ENCODE data around the gene HOXB4.

The HOXB4 gene

DNA sequence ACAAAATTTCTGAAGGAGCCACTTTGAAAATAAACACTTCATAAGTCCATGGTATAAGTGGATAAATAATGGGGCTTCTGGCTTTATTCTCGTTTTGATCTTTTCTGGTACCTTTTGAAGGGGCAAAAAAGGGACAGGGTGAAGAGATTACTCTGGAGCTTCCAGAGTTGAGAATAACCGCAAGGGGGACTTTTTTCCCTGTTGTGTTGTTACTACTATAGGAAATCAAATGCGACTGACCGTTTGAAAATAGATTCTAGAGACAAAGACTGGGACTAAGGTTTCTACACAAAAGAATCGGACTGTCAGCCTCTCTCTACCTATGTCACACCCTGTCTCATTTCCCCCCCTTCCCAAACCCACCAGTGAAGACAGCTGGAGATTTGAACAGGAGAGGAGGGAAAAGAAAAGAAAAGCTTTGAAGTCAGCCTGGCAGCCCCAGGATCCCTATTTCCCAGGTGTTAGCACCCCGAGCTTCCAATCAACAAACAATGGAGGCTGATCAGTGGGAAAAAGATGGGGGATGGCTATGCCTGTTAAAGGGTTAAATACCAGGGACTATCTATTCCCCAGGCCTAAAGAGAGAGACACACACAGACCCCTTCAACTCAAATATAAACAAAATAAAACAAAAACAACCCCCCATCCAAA is 8.4 kb downstream of the HOXB4 start:
- H3K4me2 ChIP-seq (ENCODE audit: low read length), result no peak overlapping the region
- H3K27me3 ChIP-seq (ENCODE audit: control insufficient read depth, low read length), result no peaks in the 10 kb centered on the region
- H3K79me2 ChIP-seq (ENCODE audit: control insufficient read depth, low read length), result no peaks in the 10 kb centered on the region
- no peaks in the 10 kb centered on the region; the same call in 1 of the 2 replicates for H3K36me3 ChIP-seq (ENCODE audit: control insufficient read depth, low read length)
- no peak for TF ChIP-seq EZH2phosphoT487 (IDR thresholded peaks at IDR 0.05; ENCODE audit: borderline replicate concordance, low read length)
- TF ChIP-seq CTCF (IDR thresholded peaks at IDR 0.05; ENCODE audit: low read depth, low read length, poor library complexity, severe bottlenecking), result no peak
- H3K9me2 ChIP-seq (replicated peaks; ENCODE audit: control insufficient read depth, low read length), result no peaks in the 10 kb centered on the region
- H3K9me3 ChIP-seq (ENCODE audit: control insufficient read depth, insufficient read depth, low read length), result no peaks in the 10 kb centered on the region
- H4K20me1 ChIP-seq (ENCODE audit: control insufficient read depth, insufficient read depth, low read depth, low read length), result no peaks in the 10 kb centered on the region
- H3K4me1 ChIP-seq (ENCODE audit: control insufficient read depth, low read length), result no peaks in the 10 kb centered on the region
- H3K4me3 ChIP-seq (ENCODE audit: low read length), result no peak overlapping the region
- no peaks in the 10 kb centered on the region for H3F3A ChIP-seq (ENCODE audit: control insufficient read depth, insufficient read depth)
- no peak overlapping the region for H3K27ac ChIP-seq (ENCODE audit: low read depth, low read length)

DNA sequence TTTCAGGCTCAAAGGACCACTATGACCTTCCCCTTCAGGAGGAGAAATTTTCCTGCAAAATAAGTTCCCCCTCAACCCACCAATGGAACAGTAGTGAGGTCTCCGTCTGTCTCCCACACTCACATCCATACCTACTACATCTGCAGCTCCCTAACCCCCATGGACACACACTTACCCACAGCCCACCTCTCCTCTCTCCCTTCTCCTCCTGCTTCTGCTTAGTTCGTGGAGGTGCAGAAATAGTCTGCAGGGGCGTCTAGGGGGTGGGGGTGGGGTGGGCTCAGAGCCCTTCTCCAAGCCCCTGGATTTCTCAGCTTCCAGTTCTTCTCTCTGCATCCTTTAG is 8.9 kb downstream of the HOXB4 start:
- no peaks in the 10 kb centered on the region for H3K79me2 ChIP-seq (ENCODE audit: control insufficient read depth, low read length)
- H3F3A ChIP-seq (ENCODE audit: control insufficient read depth, insufficient read depth), result no peaks in the 10 kb centered on the region
- H3K4me3 ChIP-seq (ENCODE audit: low read length), result no peak overlapping the region
- no peaks in the 10 kb centered on the region for H3K4me1 ChIP-seq (ENCODE audit: control insufficient read depth, low read length)
- no peak for TF ChIP-seq EZH2phosphoT487 (IDR thresholded peaks at IDR 0.05; ENCODE audit: borderline replicate concordance, low read length)
- no peak for TF ChIP-seq CTCF (IDR thresholded peaks at IDR 0.05; ENCODE audit: low read depth, low read length, poor library complexity, severe bottlenecking)
- no peaks in the 10 kb centered on the region for H3K9me2 ChIP-seq (replicated peaks; ENCODE audit: control insufficient read depth, low read length)
- H3K36me3 ChIP-seq (ENCODE audit: control insufficient read depth, low read length), result no peaks in the 10 kb centered on the region; the same call in 1 of the 2 replicates
- H3K4me2 ChIP-seq (ENCODE audit: low read length), result no peak overlapping the region
- no peaks in the 10 kb centered on the region for H4K20me1 ChIP-seq (ENCODE audit: control insufficient read depth, insufficient read depth, low read depth, low read length)
- H3K27ac ChIP-seq (ENCODE audit: low read depth, low read length), result no peak overlapping the region
- H3K27me3 ChIP-seq (ENCODE audit: control insufficient read depth, low read length), result no peaks in the 10 kb centered on the region
- H3K9me3 ChIP-seq (ENCODE audit: control insufficient read depth, insufficient read depth, low read length), result no peaks in the 10 kb centered on the region

- Histone ChIP-seq H3K79me2 (ENCODE audit: control insufficient read depth, low read length) (no peaks in the 10 kb centered on the region), H4K20me1 (ENCODE audit: control insufficient read depth, insufficient read depth, low read depth, low read length) (no peaks in the 10 kb centered on the region), H3K36me3 (ENCODE audit: control insufficient read depth, low read length) (no peaks in the 10 kb centered on the region; the same call in 1 of the 2 replicates), H3K27me3 (ENCODE audit: control insufficient read depth, low read length) (no peaks in the 10 kb centered on the region), H3K4me1 (ENCODE audit: control insufficient read depth, low read length) (no peaks in the 10 kb centered on the region), H3K4me3 (ENCODE audit: low read length) (no peak overlapping the region), H3F3A (ENCODE audit: control insufficient read depth, insufficient read depth) (no peaks in the 10 kb centered on the region), H3K27ac (ENCODE audit: low read depth, low read length) (no peak overlapping the region), H3K9me3 (ENCODE audit: control insufficient read depth, insufficient read depth, low read length) (no peaks in the 10 kb centered on the region), H3K4me2 (ENCODE audit: low read length) (no peak overlapping the region), H3K9me2 (replicated peaks; ENCODE audit: control insufficient read depth, low read length) (no peaks in the 10 kb centered on the region)
- no peak for TF ChIP-seq EZH2phosphoT487 (IDR thresholded peaks at IDR 0.05; ENCODE audit: borderline replicate concordance, low read length)
- TF ChIP-seq CTCF (IDR thresholded peaks at IDR 0.05; ENCODE audit: low read depth, low read length, poor library complexity, severe bottlenecking), result no peak
Observed at GRCh38 chr17:48568499-48569239, 9.5 kb downstream of the HOXB4 start.
